Measurements from ENCODE around the gene RALGDS.

RALGDS gene

DNA sequence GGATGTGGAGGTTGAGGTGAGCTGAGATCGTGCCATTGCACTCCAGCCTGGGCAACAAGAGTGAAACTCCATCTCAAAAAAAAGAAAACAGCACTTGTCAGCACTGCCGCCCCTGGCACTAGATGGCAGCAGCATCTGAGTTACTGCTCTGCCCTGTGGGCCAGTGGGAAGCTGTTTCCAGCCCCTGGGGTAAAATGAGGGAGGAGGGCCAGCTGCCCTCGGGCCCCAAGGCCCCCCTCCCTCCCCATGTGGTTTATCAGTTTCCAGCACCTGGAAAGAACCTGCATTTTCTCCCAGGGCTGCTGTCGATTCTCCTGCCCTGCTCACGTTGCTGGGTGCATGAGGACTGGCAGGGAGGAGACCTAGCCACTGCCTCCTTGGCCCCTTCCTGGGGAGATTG lies 72.4 kb downstream of the RALGDS start:
- DNase-seq, result no peak

All from DMS 273 treated with DMSO at 0.1 percent for 48 hours (cell line).